ENCODE results near the gene PFKFB4. TPM values are rescaled to one million over a fixed set of nuclear protein-coding genes. Genes with fewer than 3 reads are reported as not detected.

The PFKFB4 gene
- 5.1 TPM for polyA plus RNA-seq (ENCODE audit: insufficient read length)

DNA sequence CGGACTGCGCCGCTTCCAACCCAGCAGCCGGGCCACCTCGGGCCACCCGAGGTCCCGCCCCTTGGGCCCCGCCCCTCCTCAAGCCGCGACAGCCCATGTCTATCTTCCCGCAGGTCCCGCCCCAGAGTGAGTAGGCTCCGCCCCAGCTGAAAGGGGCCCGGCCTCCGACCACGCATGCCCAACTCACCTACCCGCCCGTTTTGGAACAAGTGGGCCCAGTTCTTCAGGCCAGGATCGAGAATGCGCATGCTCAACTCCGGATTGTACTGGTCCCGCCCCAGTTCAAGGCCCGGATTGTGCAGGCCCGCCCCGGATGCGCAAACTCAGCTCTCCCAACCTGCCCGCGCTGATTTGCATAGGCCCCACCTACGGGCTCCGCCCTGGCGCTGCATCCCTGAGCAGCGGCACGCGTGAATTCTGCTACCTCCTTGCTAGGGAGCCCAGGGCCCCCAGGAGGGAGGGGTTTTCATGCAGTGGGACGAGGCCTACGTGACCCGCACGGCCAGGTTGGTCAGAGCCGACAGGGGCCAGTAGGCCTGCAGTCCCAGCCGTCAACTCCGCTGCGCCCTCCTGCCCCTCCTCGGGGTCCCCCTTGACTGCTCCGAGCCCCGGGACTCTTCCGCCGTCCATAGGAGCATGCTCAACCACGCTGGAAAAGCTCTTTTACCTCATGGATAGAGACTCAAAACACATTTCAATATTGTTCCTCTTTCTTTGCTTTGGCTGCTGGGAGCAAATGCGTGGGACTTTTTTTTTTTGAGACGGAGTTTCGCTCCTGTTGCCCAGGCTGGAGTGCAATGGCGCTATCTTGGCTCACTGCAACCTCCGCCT is at the start of gene PFKFB4:
PFKFB4 (minus strand) TSS at position 8 of the 831 bp plus-strand sequence. CDS start 26 bp downstream, outside the sequence.
- DNase-seq (ENCODE audit: low read depth) = peak; percentile 97

DNA sequence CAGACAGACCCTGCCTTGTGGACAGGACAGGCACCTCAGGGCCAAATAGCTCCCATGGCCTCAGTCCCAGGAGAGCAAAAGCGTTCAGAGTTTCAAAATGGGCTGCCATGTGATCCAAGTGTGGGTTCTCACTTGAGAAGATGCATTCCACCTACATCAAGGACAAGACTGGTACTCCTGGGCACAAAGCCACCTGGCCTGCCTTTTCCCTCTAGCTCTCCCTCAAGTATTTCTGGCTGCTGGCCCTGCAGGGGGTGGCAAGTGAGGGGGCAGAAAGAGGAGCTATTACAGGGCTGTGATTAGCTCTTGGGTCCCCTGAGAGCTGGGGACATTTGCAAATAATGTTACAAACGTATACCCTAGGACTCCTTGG is 45.0 kb upstream of the PFKFB4 start:
- no peak for DNase-seq (ENCODE audit: low read depth)

DNA sequence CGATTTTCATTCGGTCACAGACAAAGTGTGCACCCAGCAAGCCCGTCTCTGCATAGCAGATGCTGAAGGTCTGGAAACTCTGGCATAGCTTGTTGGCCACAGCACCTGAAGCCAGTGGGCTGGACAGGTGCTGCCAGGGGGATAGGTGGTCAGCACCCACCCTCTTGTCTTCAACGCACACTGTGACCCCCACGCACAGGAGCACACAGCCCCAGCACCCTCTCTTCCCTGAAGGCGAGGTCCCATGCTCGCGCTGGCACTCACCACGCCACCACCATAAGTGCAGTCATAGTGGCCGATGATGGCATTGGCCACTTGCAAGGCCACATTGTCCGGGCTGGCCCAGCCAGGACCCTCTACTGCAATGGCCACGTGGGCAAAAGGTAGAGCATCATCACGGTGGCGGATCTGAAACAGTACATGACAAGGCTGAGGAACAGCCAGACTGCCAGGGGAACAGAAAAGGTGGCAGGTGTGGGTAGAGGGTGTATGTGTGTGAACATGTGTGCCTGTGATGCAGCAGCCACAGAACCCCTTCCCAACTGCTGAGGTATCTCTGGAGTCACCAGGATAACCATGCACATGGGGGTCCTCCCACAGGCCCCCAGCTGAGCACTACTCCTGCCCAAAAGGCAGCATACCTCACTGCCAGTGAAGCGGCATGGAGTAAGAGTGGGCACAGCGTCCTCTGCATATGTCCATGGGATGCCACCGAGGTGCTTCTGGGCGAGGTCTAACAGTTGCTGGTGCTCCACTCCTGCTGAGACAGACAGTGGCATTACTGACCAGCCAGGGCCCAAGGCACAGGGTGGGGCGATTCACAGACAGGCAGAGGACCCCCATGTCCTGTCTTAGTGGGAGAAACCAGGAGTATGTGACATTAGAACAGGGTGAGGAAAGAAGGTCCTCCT is 44.4 kb upstream of the PFKFB4 start:
- no peak for DNase-seq (ENCODE audit: low read depth)

DNA sequence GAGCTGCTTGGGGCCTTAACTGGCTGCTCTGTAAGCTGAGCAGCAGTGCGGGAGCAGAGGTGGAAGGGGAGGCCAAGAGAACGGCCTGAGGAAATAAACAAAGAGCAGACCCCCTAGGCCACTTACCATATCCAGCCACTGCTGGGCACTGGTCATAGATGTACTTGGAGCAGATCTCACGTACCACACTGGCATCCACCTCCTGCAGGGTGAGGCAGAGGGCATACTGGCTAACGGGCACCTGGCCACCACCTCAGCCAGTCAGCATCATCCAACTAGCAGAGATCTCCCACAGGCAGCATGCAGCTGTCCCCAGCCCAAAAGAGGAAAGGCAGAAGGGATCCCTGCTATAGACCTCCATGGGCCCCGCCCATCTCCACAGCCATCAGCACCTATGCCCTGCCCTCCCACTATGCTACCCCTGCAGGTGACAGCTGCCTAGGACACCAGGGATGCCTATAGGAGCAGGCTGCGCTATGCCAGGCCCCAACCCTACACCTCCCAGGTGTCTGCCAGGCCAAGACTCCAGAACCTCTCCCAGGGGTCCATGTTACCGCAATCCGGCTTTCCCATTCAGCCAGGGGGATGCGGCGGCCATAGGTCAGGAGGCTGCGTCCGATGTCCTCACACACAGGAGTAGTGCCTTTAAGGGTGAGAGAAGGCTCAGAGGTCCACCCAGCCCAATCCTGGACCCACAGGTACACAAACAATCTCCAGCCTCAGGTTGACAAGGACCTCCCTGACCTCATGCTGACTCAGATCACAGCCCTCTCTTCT is 43.1 kb upstream of the PFKFB4 start:
- no peak for DNase-seq (ENCODE audit: low read depth)

DNA sequence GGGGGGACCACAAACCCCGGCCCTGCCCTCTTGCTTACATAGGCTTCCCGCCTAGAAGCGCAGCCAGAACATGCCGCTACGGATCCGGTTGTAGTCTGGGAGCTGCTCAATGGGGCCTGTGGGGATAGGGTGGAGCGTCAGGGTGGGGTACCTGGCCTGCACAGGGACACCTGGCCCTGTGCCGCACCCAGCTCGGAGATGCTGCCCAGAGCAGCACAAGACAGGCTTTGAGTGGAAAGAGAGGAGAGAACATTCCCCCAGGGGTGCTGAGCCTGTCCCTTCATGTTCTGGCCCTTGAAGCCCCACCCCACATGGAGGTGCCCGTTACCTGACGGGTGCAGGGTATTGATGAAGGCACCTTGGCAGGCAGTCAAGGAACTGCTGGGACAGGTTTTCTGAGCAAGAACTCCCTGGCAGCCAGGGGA is 42.5 kb upstream of the PFKFB4 start:
- DNase-seq (ENCODE audit: low read depth) = no peak

DNA sequence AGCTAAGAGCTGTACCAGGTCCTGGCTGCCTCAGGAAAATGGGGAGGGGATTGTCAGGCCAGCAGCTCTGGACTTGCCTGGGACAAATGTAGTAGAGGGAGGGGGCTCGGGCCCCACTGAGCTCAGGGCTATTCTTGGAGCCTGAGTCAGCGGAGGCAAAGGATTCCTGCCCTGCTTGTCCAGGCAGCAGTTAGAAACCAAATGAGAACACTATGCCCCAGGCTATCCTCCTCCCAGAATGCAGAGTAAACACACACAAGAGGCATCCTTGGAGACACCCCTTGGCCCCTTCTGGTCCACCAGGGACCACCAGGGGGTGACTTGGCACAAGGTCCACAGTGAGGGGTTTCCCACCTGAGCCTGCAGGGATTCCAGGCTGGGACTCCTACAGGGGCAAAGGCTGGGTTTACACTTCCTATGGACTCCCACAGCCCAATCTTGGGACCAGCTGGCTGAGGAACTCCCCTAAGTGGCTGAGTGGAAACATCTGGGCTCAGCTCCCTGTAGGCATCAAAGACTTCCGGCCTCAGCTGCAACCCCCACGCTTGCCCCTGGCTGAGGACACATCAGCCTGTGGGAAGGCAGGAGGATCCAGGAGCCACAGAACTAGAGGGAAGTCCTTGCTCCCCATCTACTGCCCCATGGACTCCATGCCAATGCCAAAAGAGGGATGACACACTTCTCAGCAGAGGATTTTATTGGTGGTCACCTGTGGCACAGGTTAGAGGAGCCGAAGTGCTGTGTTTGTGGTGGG is 41.9 kb upstream of the PFKFB4 start:
- DNase-seq (ENCODE audit: low read depth) = no peak

DNA sequence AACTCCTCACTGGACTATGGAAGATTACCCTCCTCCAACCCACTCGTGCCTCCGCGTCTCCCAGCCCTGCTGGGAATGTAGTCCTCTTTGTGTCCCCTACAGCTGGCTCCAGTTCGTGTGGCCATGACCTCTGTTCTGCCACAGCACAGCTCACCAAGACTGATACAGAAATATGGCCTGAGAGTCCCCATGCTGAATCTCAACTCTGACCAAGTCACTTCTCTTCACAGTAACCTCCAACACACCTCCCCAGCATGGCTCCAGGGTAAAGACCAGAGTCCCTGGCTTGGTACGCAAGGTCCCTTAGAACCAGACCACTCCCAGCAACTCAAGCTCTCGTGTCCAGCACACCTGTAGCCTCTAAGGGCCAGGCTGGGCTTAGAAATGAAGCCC is 40.8 kb upstream of the PFKFB4 start:
- DNase-seq (ENCODE audit: low read depth) = no peak

DNA sequence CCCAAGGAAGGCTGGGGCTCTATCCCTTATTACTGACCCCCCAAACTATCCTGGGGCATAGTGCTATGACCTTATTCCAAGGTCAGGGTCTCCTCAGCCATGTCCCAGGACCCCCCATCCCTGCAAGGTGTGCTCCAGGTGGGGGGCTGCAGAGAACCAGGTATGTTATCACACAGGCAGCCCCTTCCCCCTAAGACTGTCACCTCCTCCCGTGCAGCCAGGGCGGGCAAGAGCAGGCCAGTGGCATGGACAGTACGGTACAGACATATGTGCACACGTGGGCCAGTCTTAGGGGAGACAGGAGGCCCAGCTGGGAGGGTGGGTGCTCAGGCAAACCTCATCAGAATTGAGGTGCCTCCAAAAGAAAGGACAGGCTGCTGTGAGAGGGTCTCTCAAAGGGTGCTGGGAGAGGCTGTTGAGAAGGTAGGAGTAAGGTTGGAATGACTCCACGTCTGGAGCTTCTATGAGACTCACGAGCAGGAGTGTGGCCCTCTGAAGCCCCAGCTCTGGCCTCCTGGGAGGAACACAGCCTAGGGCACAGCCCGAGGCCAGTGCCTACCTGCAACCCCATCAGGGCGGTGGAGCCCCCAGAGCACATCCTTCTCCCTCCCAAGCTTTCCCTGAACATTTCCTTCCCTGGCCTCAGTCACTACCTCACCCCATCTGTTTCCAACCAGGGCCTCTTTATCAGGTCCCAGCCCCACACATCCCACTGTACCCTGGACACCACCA is 40.2 kb upstream of the PFKFB4 start:
- no peak for DNase-seq (ENCODE audit: low read depth)

DNA sequence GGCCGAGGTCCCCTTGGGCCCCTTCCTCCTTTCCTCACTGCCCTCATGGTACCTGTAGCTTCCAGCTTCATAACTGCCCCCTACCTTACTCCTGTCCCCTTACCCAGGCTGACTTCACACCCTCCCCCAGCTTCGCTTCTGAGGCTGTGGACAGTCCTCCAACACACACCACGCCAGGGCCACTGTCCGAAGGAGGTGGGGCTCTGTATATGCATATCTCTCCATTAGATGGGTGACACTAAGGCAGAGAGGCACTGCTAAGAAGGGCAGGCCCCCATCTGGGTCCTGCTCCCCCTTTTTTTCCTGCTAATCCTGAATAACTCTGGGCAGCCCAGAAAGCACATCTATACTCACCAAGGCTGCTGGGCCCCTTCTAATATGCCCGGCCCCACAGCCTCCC is 39.6 kb upstream of the PFKFB4 start:
- DNase-seq (ENCODE audit: low read depth) = no peak

DNA sequence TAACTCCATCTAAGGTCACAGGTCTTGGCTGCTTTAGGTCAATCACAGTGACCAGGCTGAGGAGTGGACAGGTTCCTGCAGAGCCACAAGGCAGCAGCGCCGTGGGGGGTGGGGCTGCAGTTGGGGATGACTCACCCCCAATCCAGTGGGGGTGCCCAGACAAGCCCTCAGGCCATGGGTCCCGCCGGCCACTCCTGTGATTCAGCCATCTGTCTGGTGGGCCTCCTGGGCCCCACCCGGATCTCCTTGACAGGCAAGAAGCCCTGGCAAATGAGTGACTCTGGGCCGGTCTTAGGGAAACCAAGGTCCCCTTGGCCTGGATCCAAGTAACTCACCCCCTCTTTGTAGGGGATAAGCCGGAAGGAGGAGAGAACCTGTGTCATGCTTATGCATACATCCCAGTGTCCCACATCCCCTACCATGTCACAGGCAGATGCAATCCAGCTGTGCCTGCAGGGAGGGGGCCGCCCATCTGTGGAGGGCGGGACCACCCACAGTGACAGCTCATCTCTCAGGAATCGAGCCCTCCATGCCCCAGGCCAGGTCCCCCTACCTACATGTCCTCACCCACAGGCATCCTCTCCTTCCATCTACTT is 39.0 kb upstream of the PFKFB4 start:
- no peak for DNase-seq (ENCODE audit: low read depth)

DNA sequence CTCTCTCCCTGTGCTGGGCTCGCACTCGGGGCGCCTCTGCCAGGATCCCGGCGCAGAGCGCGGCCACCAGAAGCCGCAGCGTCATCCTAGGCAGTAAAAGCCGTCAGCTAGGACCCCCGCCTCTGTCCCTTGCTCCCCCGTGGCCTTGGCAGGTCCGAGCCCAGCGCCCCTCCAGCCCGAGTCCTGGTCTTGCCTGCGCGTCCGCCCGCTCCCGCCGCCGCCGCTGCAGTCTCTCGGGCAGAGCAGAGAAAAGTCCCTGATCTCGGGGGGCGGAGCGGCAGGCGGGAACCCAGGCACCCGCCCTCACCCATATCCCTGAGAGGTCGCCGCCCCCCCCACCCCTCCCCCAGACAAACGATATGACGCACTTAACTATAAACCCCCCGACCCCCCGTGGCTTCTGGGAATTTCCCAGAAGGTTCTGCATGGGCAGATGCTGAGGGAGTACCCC is 38.5 kb upstream of the PFKFB4 start, which contains the start of gene COL7A1:
COL7A1 (minus strand) TSS at position 255 of the 451 bp plus-strand sequence; CDS start at position 85, 170 bp downstream.
- DNase-seq (ENCODE audit: low read depth) = no peak

DNA sequence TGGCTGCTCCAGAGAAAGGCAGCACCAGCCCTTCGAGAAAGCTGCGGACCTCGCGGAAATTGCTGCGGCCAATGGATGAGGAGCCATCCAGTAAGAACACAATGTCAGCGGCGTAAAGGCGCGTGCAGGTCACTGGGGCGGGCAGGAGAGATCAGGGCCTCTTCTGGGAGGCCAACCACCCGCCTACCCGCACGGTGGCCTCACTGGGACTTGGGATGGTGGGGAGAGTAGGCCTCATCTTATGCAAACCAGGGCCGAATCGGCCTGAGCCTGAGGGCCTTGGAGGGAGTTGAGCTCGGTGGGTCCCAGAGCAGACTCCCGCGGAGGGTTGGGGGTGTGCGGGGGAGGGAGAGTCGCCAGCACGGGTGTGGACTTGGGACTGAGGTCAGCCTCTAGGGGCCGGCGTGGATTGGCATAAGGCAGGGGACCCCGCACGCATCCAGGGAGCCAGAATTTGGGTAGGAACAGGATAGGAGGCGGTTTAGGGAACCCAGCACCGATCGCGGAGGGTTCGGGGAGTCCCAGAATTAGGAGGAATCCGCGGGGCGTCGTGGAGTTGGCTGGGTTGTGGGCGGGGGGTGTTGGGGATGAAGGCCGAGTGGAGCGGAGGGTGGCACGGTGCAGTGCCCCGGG is 37.9 kb upstream of the PFKFB4 start:
- no peak for DNase-seq (ENCODE audit: low read depth)

DNA sequence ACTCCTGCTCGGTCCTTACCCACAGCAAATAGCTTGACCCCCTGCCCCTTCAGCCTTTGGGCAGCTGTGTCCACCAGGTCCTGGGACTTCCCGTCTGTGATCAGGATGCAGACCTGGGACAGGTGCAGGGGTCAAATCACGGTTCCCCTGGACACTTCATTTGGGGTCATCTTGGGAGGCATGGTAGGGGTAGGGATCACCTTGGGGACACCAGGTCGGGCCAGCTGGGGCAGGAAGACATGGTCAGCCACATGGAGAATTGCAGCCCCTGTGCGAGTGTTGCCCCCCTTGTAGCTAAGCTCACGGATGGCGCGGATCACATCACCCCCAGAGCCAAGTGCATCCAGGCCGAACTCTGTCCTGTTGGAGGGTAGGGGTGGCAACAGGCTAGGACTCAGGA is 36.7 kb upstream of the PFKFB4 start:
- no peak for DNase-seq (ENCODE audit: low read depth)

DNA sequence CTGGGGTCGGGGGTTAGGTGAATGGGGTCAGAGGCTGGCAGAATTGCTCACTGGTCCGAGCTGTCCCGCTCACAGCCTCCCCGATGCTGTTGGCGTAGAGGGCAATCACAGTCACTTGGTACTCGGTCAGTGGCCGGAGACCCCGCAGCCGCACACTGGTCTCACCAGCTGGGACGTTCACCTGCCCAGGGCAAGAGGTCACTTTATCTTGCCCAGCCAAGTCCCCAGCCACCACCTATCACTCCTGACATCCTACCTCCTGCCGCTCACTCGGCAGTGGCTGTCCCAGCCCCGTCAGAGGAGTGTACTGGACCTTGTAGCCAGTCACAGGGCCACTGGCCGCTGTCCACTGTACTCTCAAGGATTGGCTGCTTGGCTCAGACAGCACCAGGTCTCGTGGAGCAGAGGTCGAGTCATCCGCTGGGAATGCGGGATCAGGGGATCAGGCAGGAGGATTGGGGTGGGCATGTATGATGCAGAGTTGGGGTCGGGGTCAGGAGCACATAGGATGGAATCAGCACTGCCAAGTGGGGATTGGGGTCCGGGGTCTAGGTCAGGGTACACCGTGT is 36.0 kb upstream of the PFKFB4 start:
- DNase-seq (ENCODE audit: low read depth) = no peak

DNA sequence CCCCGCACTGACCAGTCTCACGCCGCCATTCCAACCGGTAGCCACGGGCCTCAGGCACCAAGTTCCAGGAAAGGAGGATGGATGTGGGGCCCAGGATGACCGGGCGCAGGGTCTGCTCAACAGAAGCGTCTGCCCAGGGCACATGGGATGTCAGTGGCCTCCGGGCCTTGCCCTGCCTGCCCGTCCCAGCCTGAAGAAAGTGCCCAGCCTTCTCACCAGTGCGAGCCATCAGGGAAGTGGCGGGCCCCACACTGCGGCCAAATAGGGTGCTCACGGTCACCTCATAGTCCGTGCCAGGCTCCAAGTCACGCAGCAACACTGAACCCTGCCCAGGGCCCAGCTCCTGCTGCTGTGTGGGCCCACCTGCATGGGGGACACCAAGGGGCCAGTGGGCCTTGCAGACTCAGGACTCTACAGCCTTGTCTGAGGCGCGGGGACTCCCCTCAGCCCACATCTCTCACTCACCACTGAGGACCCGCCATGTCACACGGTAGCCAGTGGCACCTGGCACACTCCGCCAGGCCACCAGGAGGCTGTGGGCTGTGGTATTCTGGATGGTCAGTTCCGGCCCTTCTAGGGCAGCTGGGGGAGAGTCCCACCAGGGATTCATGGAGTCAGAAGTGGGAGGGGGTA is 35.4 kb upstream of the PFKFB4 start:
- DNase-seq (ENCODE audit: low read depth) = no peak

DNA sequence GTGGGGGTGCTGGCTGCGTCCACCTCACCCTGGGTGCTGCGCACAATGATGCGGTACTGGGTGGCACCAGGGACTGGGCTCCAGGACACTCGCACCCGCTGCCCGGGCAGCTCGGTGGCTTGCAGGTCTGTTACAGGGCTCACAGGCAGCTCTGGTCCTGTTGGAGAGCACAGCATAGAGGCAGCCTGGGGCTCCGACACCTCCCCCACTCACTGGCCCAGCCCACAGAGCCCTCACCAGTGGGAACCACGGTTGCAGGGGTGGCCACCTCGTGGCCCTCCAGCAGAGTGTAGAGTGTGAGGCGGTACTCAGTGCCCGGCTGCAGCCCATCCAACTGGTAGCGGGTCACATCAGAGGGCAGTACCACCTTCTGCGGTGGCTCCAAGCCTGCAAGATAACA is 34.8 kb upstream of the PFKFB4 start:
- DNase-seq (ENCODE audit: low read depth) = no peak

DNA sequence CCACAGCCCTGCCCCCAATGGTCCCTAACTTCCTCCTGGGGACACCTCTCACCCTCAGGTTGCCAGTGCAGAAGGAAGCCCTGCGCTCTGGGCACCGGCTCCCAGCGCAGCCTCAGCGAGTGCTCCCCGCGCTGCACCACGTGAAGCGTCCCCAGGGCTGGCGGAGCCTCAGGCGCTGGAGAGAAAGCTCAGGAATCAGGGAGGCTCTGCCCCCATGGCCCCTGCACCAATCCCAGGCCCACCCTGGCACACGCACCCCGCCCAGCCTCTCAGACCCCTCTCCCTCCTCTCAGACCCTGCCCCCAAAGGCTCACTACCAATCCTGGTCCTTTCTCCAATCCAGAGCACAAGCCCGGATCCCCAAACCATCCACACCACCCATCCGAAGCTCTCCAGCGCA is 31.6 kb upstream of the PFKFB4 start:
- DNase-seq (ENCODE audit: low read depth) = no peak

DNA sequence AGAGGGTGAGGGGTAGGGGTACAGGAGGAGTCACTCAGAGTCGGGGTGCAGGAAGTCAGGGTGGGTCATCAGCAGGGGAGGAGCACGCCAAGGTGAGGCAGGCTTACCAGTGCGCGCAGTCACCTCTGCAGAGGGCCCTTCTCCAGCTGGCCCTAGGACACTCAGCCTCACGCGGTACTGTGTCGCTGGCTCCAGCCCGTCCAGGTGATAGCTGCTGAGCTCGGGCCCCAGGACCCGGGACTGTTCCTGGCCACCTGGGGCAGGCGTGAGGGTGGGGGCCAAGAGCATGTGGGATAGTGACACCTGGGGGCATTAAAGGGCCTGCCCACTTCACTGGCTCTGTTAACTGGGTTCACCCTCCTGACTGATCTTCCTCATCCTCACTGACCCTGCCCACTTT is 31.1 kb upstream of the PFKFB4 start:
- DNase-seq (ENCODE audit: low read depth) = no peak

DNA sequence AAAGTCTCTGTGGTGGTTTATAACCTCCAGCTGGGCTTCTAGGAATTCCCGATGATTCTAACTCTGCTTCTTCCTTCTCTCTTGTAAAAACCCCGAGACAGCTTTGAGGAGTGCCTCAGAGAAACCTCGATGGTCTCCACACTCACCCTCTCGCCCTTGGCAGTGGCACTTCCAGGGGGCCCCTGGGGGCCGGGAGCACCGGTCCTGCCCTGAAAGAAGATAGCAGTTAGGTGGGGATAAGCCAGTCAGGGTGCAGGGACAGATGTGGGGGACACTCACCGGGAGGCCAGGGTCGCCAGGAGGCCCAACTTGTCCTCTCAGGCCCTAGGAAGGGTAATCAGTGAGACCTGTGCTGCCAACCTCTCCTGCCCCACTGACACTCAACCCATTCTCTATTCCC is 28.8 kb upstream of the PFKFB4 start:
- DNase-seq (ENCODE audit: low read depth) = no peak
